NB4 (cell line): ENCODE data around the gene ZBTB7C.

Experiments used
- DNase-seq: peaks from one replicate; pipeline ENCODE4 v3.0.0; 2010; ENCODE audit warnings: low read depth
- H3K4me3 ChIP-seq: one replicate; pipeline ENCODE4 v1.5.1; 2011; ENCODE audit warnings: mild to moderate bottlenecking, low read depth, low read length, moderate library complexity
- MYC ChIP-seq: IDR thresholded peaks from 2 replicates; pipeline ENCODE4 v1.6.1; 2011; ENCODE audit warnings: low read depth, low read length
- POLR2A ChIP-seq: IDR thresholded peaks from 2 replicates; pipeline ENCODE4 v1.6.1; 2011; ENCODE audit warnings: mild to moderate bottlenecking; ENCODE audit not compliant: insufficient read length; ENCODE audit errors: extremely low read depth
- TF ChIP-seq, protein P1 (sequence below): IDR thresholded peaks from 2 replicates; pipeline ENCODE4 v1.6.1; 2011; ENCODE audit warnings: low read depth, low read length
- TF ChIP-seq, protein P2 (sequence below): IDR thresholded peaks from one replicate; pipeline ENCODE4 v1.5.1; 2012; ENCODE audit warnings: low read depth, low read length

ZBTB7C gene

DNA sequence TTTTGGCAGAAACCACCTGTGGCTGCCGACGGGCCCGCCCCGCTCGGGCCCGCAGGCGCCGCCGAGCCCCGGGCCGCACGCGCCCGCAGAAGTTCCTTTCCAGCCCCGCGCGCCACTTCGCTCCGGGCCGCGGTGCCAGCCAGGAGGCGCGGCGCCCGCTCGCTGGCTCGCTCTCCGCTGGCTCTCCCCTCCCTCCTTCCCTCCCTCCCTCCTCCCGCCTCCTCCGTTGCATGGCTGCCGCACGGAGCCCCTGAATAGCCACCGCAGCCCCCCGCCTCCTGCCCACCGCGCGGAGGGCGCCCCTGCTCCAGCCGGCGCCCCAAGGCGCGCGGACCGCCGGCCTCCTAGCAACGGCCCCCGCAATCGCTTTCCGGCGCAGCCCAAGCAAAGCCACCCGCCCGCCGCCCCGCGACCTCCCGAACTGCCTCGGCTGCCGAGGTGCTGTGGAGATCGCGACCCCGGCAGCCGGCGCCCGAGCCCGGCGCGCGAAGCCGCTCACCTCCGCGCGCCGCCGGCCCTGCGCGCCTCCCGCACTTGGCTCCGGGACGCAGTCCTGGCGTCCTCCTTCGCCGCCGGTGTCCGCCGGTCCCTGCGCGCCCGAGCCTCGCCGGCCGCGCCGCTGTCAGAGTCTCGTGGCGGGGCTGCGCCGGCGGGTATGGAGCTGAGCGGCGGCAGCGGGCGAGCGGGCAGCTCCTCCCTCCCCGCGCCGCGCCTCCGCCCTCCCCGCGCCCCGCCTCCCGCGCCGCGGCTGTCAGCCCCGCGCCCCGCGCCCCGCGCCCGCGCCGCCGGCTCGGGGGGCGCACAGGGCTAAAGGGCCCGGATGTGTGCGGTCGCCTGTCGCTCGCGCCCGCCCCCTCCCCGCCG is at the start of gene ZBTB7C:
Gene ZBTB7C (minus strand): TSS at position 657 of the 864 bp plus-strand sequence.
- TF ChIP-seq POLR2A (no peak), MYC (no peak)
- TF ChIP-seq, protein P1, sequence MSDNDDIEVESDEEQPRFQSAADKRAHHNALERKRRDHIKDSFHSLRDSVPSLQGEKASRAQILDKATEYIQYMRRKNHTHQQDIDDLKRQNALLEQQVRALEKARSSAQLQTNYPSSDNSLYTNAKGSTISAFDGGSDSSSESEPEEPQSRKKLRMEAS = no peak
- TF ChIP-seq, protein P2, sequence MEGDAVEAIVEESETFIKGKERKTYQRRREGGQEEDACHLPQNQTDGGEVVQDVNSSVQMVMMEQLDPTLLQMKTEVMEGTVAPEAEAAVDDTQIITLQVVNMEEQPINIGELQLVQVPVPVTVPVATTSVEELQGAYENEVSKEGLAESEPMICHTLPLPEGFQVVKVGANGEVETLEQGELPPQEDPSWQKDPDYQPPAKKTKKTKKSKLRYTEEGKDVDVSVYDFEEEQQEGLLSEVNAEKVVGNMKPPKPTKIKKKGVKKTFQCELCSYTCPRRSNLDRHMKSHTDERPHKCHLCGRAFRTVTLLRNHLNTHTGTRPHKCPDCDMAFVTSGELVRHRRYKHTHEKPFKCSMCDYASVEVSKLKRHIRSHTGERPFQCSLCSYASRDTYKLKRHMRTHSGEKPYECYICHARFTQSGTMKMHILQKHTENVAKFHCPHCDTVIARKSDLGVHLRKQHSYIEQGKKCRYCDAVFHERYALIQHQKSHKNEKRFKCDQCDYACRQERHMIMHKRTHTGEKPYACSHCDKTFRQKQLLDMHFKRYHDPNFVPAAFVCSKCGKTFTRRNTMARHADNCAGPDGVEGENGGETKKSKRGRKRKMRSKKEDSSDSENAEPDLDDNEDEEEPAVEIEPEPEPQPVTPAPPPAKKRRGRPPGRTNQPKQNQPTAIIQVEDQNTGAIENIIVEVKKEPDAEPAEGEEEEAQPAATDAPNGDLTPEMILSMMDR = no peak
- H3K4me3 ChIP-seq = peak within 1 kb of the TSS; percentile 55
- DNase-seq = peak; percentile 47

DNA sequence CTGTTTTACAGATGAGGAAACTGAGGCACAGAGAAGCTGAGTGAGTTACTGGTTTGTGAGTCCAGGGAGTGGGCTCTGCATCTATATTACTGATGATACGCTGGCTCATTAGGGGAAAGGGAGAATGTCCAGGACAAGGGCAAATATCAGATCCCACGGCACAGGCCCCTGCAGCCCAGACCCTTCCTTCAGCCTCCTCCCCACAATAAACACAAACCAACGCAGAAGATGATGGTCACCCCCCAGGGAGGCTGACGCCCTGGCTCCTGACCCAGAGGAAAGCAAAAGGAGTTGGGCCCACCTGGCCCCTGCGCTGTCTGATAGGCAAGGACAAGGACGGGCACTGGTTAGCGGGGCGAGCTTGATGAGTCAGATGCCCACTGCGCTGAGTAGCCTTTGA is 47.7 kb upstream of the ZBTB7C start:
- TF ChIP-seq POLR2A = no peak
- TF ChIP-seq, protein P2 = no peak
- TF ChIP-seq, protein P1 = no peak
- no peak for DNase-seq
- no peak overlapping the region for H3K4me3 ChIP-seq

DNA sequence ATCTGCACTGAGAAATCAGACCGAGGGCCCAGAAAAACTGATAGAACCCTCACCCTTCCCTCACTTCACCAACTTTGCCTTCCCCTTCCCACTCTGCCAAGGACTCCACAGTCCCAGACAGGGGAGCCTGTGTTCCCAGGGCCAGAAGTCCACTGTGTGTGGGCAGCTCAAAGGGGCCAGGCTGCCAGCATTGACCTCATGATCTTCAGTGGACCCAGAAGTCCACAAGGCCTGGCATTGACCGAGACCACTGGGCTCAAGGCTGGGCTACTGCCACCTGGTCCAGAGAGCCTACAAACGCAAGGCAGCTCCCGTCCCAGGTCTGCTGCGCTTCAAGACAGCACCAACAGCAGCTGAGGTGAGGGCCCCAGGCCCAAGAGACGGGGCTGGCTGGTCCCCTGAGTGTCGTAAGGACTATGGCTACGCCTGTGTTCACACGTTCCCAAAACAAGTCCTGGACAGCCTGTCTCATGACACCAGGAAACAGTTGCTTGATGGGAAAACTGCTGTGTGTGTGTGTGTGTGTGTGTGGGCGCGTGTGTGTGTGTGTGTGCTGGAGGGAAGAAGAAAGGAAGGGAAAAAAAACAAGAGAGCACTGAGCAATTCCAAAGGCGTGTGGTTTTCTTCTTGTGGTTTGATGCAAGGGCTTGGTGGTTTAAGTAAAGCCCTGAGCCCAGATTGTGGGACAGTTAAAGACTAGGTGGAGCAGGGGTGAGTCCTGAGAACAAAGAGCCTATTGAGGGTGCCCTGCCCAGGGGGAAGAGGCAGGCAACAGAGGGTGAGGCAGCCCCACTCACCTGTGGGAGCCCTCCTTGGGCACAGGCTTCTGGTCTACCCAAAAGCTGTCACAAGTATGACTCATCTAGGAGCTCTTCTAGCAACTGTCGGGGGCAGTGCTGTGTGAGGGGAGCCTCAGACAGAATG is 46.6 kb upstream of the ZBTB7C start:
- H3K4me3 ChIP-seq = no peak overlapping the region
- TF ChIP-seq POLR2A (no peak), MYC (no peak)
- TF ChIP-seq, protein P2 = no peak
- TF ChIP-seq, protein P1 = no peak
- peak; percentile 72 for DNase-seq

DNA sequence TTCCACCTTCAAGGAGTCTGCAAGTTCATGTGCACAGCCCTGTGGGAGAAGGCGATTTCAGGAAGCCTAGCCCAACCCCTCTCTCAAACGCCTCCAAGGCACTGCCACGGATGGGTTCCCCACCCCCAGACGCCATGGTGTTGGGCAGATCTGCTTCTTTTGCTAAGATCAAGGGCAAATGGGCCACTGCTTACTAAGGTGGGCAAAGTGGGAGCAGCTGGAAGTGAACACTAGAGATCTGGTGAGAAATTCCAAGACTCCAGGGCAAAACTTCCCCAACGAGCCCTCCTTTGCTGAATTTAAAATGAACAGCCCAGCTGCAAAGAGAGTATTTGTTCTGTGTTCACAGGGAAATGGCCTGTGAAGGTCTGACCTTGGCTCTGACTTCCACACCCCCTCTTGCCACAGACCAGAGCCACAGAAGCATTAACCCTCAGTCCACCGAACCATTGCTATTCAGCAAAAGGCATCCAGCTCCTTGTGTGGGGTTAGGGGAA is 45.1 kb upstream of the ZBTB7C start:
- TF ChIP-seq POLR2A (no peak), MYC (no peak)
- TF ChIP-seq, protein P2 = no peak
- TF ChIP-seq, protein P1 = no peak
- peak; percentile 27 for DNase-seq
- H3K4me3 ChIP-seq = no peak overlapping the region

DNA sequence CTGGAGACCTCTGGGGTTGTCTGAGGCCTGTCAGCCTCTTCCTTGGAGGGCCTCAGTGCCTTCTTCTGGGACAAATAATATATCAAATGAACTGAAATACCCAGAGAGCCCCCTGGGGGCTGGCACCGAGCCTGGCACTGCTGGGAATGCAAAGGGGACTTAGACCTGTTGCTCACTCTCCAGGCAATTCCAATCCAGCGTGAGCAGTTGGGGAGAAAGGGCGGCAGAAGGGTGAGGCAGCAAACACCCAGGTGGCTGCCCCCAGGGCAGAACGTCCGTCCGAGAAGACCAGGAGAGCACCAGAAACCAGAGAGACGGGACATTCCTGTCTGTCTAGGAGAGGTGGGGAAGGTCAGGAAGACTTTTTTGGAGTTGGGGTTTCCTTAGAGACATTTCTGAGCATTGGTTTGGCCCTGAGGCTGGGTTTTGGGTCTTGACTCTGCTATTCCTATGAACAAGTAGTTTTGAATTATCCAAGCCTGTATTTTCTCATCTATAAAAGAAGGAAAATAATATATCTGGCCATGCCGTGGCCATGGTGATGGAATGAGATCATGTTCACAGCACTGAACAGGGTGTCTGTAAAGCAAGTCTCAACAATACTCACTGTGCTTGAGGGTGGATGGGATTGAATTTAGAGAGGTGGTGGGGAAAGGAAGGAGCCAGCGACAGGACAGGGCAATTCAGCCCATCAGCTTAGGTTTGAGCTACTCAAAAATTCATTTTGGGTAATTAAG is 44.3 kb upstream of the ZBTB7C start:
- no peak for TF ChIP-seq MYC
- TF ChIP-seq, protein P2 = no peak
- TF ChIP-seq, protein P1 = no peak
- no peak for TF ChIP-seq POLR2A
- DNase-seq = no peak

More for the DNA sequence above, 44.3 kb upstream of the ZBTB7C start:
- H3K4me3 ChIP-seq = no peak overlapping the region
